Measurements from ENCODE around the gene CALN1.

DNA sequence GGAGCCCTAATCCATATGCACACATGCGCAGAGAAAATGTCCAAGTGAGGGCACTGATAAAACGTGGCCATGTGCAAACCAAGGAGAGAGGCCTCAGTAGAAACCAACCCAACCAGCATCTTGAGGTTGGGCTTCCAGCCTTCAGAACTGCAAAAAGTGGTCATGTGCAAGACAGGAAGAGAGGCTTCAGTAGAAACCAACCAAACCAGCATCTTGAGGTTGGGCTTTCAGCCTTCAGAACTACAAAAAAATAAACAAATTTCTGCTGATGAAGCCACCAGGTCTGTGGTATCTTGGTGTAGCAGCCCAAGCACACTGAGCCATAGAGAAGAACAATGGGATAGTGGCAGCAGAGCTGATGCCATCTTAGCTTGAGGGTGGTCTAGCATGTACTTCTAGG is 371.5 kb downstream of the CALN1 start:
- TF ChIP-seq, protein P1, sequence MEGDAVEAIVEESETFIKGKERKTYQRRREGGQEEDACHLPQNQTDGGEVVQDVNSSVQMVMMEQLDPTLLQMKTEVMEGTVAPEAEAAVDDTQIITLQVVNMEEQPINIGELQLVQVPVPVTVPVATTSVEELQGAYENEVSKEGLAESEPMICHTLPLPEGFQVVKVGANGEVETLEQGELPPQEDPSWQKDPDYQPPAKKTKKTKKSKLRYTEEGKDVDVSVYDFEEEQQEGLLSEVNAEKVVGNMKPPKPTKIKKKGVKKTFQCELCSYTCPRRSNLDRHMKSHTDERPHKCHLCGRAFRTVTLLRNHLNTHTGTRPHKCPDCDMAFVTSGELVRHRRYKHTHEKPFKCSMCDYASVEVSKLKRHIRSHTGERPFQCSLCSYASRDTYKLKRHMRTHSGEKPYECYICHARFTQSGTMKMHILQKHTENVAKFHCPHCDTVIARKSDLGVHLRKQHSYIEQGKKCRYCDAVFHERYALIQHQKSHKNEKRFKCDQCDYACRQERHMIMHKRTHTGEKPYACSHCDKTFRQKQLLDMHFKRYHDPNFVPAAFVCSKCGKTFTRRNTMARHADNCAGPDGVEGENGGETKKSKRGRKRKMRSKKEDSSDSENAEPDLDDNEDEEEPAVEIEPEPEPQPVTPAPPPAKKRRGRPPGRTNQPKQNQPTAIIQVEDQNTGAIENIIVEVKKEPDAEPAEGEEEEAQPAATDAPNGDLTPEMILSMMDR (conservative IDR thresholded peaks at IDR 0.05; ENCODE audit: low read depth in 2 of 2) = no peak
- TF ChIP-seq EZH2phosphoT487 (IDR thresholded peaks at IDR 0.05; ENCODE audit: unreplicated experiment) = no peak
- no peak for TF ChIP-seq POLR2AphosphoS5 (IDR thresholded peaks at IDR 0.05; ENCODE audit: low read depth)
- TF ChIP-seq CREB1 (CRISPR knock-in tag; IDR thresholded peaks at IDR 0.05; ENCODE audit: low read depth) = no peak
- TF ChIP-seq, protein P2, sequence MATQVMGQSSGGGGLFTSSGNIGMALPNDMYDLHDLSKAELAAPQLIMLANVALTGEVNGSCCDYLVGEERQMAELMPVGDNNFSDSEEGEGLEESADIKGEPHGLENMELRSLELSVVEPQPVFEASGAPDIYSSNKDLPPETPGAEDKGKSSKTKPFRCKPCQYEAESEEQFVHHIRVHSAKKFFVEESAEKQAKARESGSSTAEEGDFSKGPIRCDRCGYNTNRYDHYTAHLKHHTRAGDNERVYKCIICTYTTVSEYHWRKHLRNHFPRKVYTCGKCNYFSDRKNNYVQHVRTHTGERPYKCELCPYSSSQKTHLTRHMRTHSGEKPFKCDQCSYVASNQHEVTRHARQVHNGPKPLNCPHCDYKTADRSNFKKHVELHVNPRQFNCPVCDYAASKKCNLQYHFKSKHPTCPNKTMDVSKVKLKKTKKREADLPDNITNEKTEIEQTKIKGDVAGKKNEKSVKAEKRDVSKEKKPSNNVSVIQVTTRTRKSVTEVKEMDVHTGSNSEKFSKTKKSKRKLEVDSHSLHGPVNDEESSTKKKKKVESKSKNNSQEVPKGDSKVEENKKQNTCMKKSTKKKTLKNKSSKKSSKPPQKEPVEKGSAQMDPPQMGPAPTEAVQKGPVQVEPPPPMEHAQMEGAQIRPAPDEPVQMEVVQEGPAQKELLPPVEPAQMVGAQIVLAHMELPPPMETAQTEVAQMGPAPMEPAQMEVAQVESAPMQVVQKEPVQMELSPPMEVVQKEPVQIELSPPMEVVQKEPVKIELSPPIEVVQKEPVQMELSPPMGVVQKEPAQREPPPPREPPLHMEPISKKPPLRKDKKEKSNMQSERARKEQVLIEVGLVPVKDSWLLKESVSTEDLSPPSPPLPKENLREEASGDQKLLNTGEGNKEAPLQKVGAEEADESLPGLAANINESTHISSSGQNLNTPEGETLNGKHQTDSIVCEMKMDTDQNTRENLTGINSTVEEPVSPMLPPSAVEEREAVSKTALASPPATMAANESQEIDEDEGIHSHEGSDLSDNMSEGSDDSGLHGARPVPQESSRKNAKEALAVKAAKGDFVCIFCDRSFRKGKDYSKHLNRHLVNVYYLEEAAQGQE (IDR thresholded peaks at IDR 0.05; ENCODE audit: unreplicated experiment) = no peak
- TF ChIP-seq JUNB (IDR thresholded peaks at IDR 0.05; ENCODE audit: unreplicated experiment) = no peak
- no peak for TF ChIP-seq EZH2 (IDR thresholded peaks at IDR 0.05; ENCODE audit: low read depth, unreplicated experiment)
- TF ChIP-seq, protein P3, sequence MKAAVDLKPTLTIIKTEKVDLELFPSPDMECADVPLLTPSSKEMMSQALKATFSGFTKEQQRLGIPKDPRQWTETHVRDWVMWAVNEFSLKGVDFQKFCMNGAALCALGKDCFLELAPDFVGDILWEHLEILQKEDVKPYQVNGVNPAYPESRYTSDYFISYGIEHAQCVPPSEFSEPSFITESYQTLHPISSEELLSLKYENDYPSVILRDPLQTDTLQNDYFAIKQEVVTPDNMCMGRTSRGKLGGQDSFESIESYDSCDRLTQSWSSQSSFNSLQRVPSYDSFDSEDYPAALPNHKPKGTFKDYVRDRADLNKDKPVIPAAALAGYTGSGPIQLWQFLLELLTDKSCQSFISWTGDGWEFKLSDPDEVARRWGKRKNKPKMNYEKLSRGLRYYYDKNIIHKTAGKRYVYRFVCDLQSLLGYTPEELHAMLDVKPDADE (IDR thresholded peaks at IDR 0.05) = no peak
- TF ChIP-seq, protein P4, sequence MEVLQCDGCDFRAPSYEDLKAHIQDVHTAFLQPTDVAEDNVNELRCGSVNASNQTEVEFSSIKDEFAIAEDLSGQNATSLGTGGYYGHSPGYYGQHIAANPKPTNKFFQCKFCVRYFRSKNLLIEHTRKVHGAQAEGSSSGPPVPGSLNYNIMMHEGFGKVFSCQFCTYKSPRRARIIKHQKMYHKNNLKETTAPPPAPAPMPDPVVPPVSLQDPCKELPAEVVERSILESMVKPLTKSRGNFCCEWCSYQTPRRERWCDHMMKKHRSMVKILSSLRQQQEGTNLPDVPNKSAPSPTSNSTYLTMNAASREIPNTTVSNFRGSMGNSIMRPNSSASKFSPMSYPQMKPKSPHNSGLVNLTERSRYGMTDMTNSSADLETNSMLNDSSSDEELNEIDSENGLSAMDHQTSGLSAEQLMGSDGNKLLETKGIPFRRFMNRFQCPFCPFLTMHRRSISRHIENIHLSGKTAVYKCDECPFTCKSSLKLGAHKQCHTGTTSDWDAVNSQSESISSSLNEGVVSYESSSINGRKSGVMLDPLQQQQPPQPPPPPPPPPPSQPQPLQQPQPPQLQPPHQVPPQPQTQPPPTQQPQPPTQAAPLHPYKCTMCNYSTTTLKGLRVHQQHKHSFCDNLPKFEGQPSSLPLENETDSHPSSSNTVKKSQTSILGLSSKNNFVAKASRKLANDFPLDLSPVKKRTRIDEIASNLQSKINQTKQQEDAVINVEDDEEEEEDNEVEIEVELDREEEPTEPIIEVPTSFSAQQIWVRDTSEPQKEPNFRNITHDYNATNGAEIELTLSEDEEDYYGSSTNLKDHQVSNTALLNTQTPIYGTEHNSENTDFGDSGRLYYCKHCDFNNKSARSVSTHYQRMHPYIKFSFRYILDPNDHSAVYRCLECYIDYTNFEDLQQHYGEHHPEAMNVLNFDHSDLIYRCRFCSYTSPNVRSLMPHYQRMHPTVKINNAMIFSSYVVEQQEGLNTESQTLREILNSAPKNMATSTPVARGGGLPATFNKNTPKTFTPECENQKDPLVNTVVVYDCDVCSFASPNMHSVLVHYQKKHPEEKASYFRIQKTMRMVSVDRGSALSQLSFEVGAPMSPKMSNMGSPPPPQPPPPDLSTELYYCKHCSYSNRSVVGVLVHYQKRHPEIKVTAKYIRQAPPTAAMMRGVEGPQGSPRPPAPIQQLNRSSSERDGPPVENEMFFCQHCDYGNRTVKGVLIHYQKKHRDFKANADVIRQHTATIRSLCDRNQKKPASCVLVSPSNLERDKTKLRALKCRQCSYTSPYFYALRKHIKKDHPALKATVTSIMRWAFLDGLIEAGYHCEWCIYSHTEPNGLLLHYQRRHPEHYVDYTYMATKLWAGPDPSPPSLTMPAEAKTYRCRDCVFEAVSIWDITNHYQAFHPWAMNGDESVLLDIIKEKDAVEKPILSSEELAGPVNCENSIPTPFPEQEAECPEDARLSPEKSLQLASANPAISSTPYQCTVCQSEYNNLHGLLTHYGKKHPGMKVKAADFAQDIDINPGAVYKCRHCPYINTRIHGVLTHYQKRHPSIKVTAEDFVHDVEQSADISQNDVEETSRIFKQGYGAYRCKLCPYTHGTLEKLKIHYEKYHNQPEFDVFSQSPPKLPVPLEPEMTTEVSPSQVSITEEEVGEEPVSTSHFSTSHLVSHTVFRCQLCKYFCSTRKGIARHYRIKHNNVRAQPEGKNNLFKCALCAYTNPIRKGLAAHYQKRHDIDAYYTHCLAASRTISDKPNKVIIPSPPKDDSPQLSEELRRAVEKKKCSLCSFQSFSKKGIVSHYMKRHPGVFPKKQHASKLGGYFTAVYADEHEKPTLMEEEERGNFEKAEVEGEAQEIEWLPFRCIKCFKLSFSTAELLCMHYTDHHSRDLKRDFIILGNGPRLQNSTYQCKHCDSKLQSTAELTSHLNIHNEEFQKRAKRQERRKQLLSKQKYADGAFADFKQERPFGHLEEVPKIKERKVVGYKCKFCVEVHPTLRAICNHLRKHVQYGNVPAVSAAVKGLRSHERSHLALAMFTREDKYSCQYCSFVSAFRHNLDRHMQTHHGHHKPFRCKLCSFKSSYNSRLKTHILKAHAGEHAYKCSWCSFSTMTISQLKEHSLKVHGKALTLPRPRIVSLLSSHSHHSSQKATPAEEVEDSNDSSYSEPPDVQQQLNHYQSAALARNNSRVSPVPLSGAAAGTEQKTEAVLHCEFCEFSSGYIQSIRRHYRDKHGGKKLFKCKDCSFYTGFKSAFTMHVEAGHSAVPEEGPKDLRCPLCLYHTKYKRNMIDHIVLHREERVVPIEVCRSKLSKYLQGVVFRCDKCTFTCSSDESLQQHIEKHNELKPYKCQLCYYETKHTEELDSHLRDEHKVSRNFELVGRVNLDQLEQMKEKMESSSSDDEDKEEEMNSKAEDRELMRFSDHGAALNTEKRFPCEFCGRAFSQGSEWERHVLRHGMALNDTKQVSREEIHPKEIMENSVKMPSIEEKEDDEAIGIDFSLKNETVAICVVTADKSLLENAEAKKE (CRISPR knock-in tag; IDR thresholded peaks at IDR 0.05) = no peak
- TF ChIP-seq STAT1 (IDR thresholded peaks at IDR 0.05; ENCODE audit: unreplicated experiment) = no peak

Measured in GM23338 (cell line).